ENCODE data around the gene GABBR2.

GRCh38 chr9:98306384-98307145 lies 402.2 kb downstream of the GABBR2 start:
- TF ChIP-seq CTCF (IDR thresholded peaks at IDR 0.05) (no peak), POLR2A (IDR thresholded peaks at IDR 0.05) (no peak)
